KOPT-K1 (cell line): ENCODE results near the gene NCOA3.

Experiments
- H3K27ac ChIP-seq: fragments of 200-600 bp; sonication (generic); 2 replicates; pipeline ENCODE4 v1.5.1; 2016; ENCODE audit warnings: antibody characterized with exemption, mild to moderate bottlenecking, low read depth, low read length; ENCODE audit not compliant: poor library complexity, severe bottlenecking
- H3K36me3 ChIP-seq: fragments of 200-600 bp; sonication (generic); 2 replicates; pipeline ENCODE4 v1.5.1; 2017; ENCODE audit warnings: antibody characterized with exemption, mild to moderate bottlenecking, low read length, moderate library complexity; ENCODE audit not compliant: insufficient read depth
- H3K9me3 ChIP-seq: fragments of 200-600 bp; sonication (generic); 2 replicates; pipeline ENCODE4 v1.5.1; 2017; ENCODE audit warnings: antibody characterized with exemption, low read length, mild to moderate bottlenecking; ENCODE audit not compliant: insufficient read depth, poor library complexity, severe bottlenecking

NCOA3 gene

GRCh38 chr20:47598911-47599744 is 97.4 kb downstream of the NCOA3 start:
- H3K36me3 ChIP-seq: no peaks in the 10 kb centered on the region
- H3K9me3 ChIP-seq: no peaks in the 10 kb centered on the region
- H3K27ac ChIP-seq: no peak overlapping the region

- Histone ChIP-seq H3K36me3 (no peaks in the 10 kb centered on the region), H3K9me3 (no peaks in the 10 kb centered on the region), H3K27ac (no peak overlapping the region)
Observed at GRCh38 chr20:47600967-47601547, 99.4 kb downstream of the NCOA3 start.

- H3K27ac ChIP-seq: no peak overlapping the region
- H3K36me3 ChIP-seq: no peaks in the 10 kb centered on the region
- no peaks in the 10 kb centered on the region for H3K9me3 ChIP-seq
Observed at GRCh38 chr20:47603260-47603659, 101.6 kb downstream of the NCOA3 start.

GRCh38 chr20:47605673-47606413 is 104.2 kb downstream of the NCOA3 start:
- Histone ChIP-seq H3K9me3 (no peaks in the 10 kb centered on the region), H3K27ac (no peak overlapping the region), H3K36me3 (no peaks in the 10 kb centered on the region)

- H3K27ac ChIP-seq: no peak overlapping the region
- no peaks in the 10 kb centered on the region for H3K9me3 ChIP-seq
- no peaks in the 10 kb centered on the region for H3K36me3 ChIP-seq
Observed at GRCh38 chr20:47606414-47606982, 104.8 kb downstream of the NCOA3 start.

GRCh38 chr20:47606983-47607613 is 105.4 kb downstream of the NCOA3 start:
- Histone ChIP-seq H3K9me3 (no peaks in the 10 kb centered on the region), H3K36me3 (no peaks in the 10 kb centered on the region), H3K27ac (no peak overlapping the region)

- Histone ChIP-seq H3K9me3 (no peaks in the 10 kb centered on the region), H3K36me3 (no peaks in the 10 kb centered on the region), H3K27ac (no peak overlapping the region)
Observed at GRCh38 chr20:47609001-47609400, 107.3 kb downstream of the NCOA3 start.

GRCh38 chr20:47610247-47610944 is 108.7 kb downstream of the NCOA3 start:
- H3K27ac ChIP-seq: no peak overlapping the region
- no peaks in the 10 kb centered on the region for H3K36me3 ChIP-seq
- no peaks in the 10 kb centered on the region for H3K9me3 ChIP-seq

- H3K27ac ChIP-seq: no peak overlapping the region
- no peaks in the 10 kb centered on the region for H3K9me3 ChIP-seq
- no peaks in the 10 kb centered on the region for H3K36me3 ChIP-seq
Observed at GRCh38 chr20:47610945-47611250, 109.2 kb downstream of the NCOA3 start.

- no peak overlapping the region for H3K27ac ChIP-seq
Observed at GRCh38 chr20:47611785-47612184, 110.1 kb downstream of the NCOA3 start.

GRCh38 chr20:47612670-47613069 is 111.0 kb downstream of the NCOA3 start:
- Histone ChIP-seq H3K9me3 (no peaks in the 10 kb centered on the region), H3K27ac (no peak overlapping the region), H3K36me3 (no peaks in the 10 kb centered on the region)

More at GRCh38 chr20:47611785-47612184, 110.1 kb downstream of the NCOA3 start:
- H3K36me3 ChIP-seq: no peaks in the 10 kb centered on the region
- H3K9me3 ChIP-seq: no peaks in the 10 kb centered on the region

- Histone ChIP-seq H3K9me3 (no peaks in the 10 kb centered on the region), H3K36me3 (no peaks in the 10 kb centered on the region), H3K27ac (no peak overlapping the region)
Observed at GRCh38 chr20:47614703-47615309, 113.1 kb downstream of the NCOA3 start.

- no peaks in the 10 kb centered on the region for H3K9me3 ChIP-seq
- H3K27ac ChIP-seq: no peak overlapping the region
- peaks cover 3% of the 10 kb centered on the region; the same call in 1 of the 2 replicates for H3K36me3 ChIP-seq
Observed at GRCh38 chr20:47618479-47618878, 116.8 kb downstream of the NCOA3 start.
